Heart left ventricle (tissue), 13 donors: ENCODE measurements around the gene RBP5.

Source experiments
- POLR2A ChIP-seq, 2 donors: fragments of 450-650 bp; IDR thresholded peaks; one replicate each; pipeline ENCODE4 v1.6.1; 2017; ENCODE audit warnings: antibody characterized with exemption in 2 of 2, mild to moderate bottlenecking in 2 of 2, moderate library complexity in 2 of 2
- TF ChIP-seq, protein P1 (sequence below), 12 donors: fragments of 200-600 bp; sonication (generic) in 4 of 12; IDR thresholded peaks; one replicate each; pipeline versions ENCODE4 v1.5.0 to v1.8.0; 2018 to 2022; ENCODE audit warnings: antibody characterized with exemption in 12 of 12, mild to moderate bottlenecking in 5 of 12
- donor health status: ischemic (EF 13 %, LVEDD 7.1; RV severe dilation, severe dysfunction).
- donor health status: DM: no; HTN: yes; CAD: no.
- donor health status: DM: no; HTN: no; CAD: no.
- donor health status: ischemic (EF 25% LVEDD 6.9; RV normal size, moderate dysfunction).
- donor health status: ischemic (EF 25% LVEDD 5.7; RV mildly dilated, moderate dysfunction).
- donor health status: ischemic (EF 35%, LVEDD 5.7; RV mildly dilated, moderate dysfunction).
- donor health status: nonischemic (EF 11% LVEDD 7.7; RV severe dilation, severe dysfunction).
- donor health status: DM: yes; HTN: yes; CAD: no.
- donor health status: PGD.
- donor health status: ischemic (EF 29% LVEDD 5.4; RV normal size, mild dysfunction).
- donor health status: nonischemic (EF 23%, LVEDD 6.1; RV moderate dilation, normal function).

DNA sequence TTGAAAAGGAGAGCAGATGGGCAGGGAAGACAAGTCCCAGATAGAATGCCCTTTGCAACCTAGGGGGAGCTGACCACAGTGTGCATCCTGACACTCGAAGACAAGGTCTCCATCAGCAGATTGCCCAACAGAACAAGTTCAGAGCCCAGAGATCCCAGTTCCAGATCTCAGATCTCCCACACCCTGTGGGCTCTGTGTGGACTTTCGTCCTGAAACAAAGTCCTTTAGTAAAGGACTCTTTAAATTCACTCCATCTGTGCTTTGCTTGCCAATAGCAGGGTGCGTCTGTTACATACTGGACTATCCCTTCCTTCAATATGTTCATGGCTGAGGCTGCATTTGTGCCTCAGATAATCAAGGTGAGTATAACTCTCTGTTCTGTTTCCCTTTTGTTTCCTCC lies 11.0 kb downstream of the RBP5 start:
- TF ChIP-seq, protein P1, sequence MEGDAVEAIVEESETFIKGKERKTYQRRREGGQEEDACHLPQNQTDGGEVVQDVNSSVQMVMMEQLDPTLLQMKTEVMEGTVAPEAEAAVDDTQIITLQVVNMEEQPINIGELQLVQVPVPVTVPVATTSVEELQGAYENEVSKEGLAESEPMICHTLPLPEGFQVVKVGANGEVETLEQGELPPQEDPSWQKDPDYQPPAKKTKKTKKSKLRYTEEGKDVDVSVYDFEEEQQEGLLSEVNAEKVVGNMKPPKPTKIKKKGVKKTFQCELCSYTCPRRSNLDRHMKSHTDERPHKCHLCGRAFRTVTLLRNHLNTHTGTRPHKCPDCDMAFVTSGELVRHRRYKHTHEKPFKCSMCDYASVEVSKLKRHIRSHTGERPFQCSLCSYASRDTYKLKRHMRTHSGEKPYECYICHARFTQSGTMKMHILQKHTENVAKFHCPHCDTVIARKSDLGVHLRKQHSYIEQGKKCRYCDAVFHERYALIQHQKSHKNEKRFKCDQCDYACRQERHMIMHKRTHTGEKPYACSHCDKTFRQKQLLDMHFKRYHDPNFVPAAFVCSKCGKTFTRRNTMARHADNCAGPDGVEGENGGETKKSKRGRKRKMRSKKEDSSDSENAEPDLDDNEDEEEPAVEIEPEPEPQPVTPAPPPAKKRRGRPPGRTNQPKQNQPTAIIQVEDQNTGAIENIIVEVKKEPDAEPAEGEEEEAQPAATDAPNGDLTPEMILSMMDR (IDR thresholded peaks at IDR 0.05) = no peak
- TF ChIP-seq POLR2A (IDR thresholded peaks at IDR 0.05) = no peak
